SK-N-SH (cell line): ENCODE results near the gene PTPRN. TPM values are rescaled to one million over a fixed set of nuclear protein-coding genes. Genes with fewer than 3 reads are reported as not detected.

ENCODE experiments used
- CTCF ChIA-PET: fragments of 300-600, 350-600 bp; formaldehyde crosslinking; extraction: SDS; loops from one replicate; lab custom pipeline; 2021; lab: Yijun Ruan, JAX
- POLR2A ChIA-PET: fragments of 350-600 bp; sonication (Branson Sonifier 250); formaldehyde crosslinking; extraction: SDS; loops from one replicate; lab custom pipeline; 2020; ENCODE audit warnings: antibody characterized with exemption, inconsistent platforms; lab: Yijun Ruan, JAX
- DNase-seq: peaks from one replicate; pipeline ENCODE4 v3.0.0; 2012
- H2AFZ ChIP-seq: fragments of 200-600 bp; sonication (generic); 2 replicates; pipeline ENCODE4 v1.8.1; 2016; ENCODE audit warnings: antibody characterized with exemption, mild to moderate bottlenecking, low read depth
- H3F3A ChIP-seq: fragments of 200-600 bp; sonication (generic); replicated peaks from 2 replicates; pipeline ENCODE3; 2016; ENCODE audit warnings: antibody characterized with exemption, mild to moderate bottlenecking; ENCODE audit not compliant: insufficient read depth
- H3K27ac ChIP-seq, 2 experiments: fragments of 200-500 bp in 1 of 2; fragments of 200-600 bp in 1 of 2; sonication (Bioruptor generic) in 1 of 2; sonication (generic), shearing (Covaris generic) in 1 of 2; 2 replicates each; pipeline versions ENCODE4 v1.5.1 to v1.6.1; 2014 to 2016; ENCODE audit warnings: low read depth in 2 of 2, inconsistent platforms in 1 of 2, low read length in 1 of 2, mild to moderate bottlenecking in 1 of 2, mixed read lengths in 1 of 2
- H3K27me3 ChIP-seq: fragments of 200-600 bp; sonication (generic), shearing (Covaris generic); 2 replicates; pipeline ENCODE4 v1.6.1; 2016; ENCODE audit warnings: mixed run types; ENCODE audit not compliant: insufficient read depth
- H3K36me3 ChIP-seq, 2 experiments: fragments of 200-500 bp in 1 of 2; fragments of 200-600 bp in 1 of 2; sonication (Bioruptor generic) in 1 of 2; sonication (generic) in 1 of 2; replicated peaks in 1 of 2; 2 replicates each; pipeline versions ENCODE3 to v1.5.1; 2014 to 2016; ENCODE audit warnings: low read length in 1 of 2, mild to moderate bottlenecking in 1 of 2; ENCODE audit not compliant: insufficient read depth in 2 of 2, control insufficient read depth in 1 of 2
- H3K4me1 ChIP-seq, 2 experiments: fragments of 200-500 bp in 1 of 2; fragments of 200-600 bp in 1 of 2; sonication (Bioruptor generic) in 1 of 2; sonication (generic), shearing (Covaris generic) in 1 of 2; 2 replicates each; pipeline versions ENCODE4 v1.5.1 to v1.6.1; 2014 to 2016; ENCODE audit warnings: low read depth in 1 of 2, low read length in 1 of 2, mixed run types in 1 of 2; ENCODE audit not compliant: insufficient read depth in 2 of 2, control insufficient read depth in 1 of 2
- H3K4me2 ChIP-seq: fragments of 200-600 bp; sonication (generic), shearing (Covaris generic); 2 replicates; pipeline ENCODE4 v1.6.1; 2017; ENCODE audit warnings: mixed run types
- H3K4me3 ChIP-seq, 2 experiments: fragments of 200-500 bp in 1 of 2; fragments of 200-600 bp in 1 of 2; sonication (Bioruptor generic) in 1 of 2; sonication (generic), shearing (Covaris generic) in 1 of 2; 2 replicates each; pipeline versions ENCODE4 v1.5.1 to v1.8.1; 2014 to 2016; ENCODE audit warnings: low read depth in 2 of 2, inconsistent platforms in 1 of 2, low read length in 1 of 2, mild to moderate bottlenecking in 1 of 2, mixed read lengths in 1 of 2, moderate library complexity in 1 of 2
- H3K79me2 ChIP-seq: fragments of 200-600 bp; sonication (generic); 2 replicates; pipeline ENCODE4 v1.8.1; 2017; ENCODE audit warnings: mild to moderate bottlenecking; ENCODE audit not compliant: insufficient read depth
- H3K9ac ChIP-seq: fragments of 200-600 bp; sonication (generic); 2 replicates; pipeline ENCODE4 v1.6.1; 2017; ENCODE audit warnings: mixed run types
- H3K9me2 ChIP-seq: fragments of 200-600 bp; sonication (generic); 2 replicates; pipeline ENCODE4 v1.6.1; 2017; ENCODE audit warnings: mixed run types
- H3K9me3 ChIP-seq: fragments of 200-600 bp; sonication (generic); 2 replicates; pipeline ENCODE4 v1.6.1; 2017; ENCODE audit warnings: mixed run types, mild to moderate bottlenecking, moderate library complexity
- H4K20me1 ChIP-seq: fragments of 200-600 bp; sonication (generic); 2 replicates; pipeline ENCODE4 v1.6.1; 2017; ENCODE audit warnings: mild to moderate bottlenecking, mixed run types; ENCODE audit not compliant: insufficient read depth
- ELF1 ChIP-seq: IDR thresholded peaks from 2 replicates; pipeline ENCODE4 v1.4.0; 2012
- EZH2phosphoT487 ChIP-seq: fragments of 200-600 bp; sonication (generic); IDR thresholded peaks from 2 replicates; pipeline ENCODE4 v1.6.1; 2017; ENCODE audit warnings: low read depth, mixed run types, mild to moderate bottlenecking, antibody characterized with exemption, moderate library complexity, borderline replicate concordance
- NFIC ChIP-seq: IDR thresholded peaks from 2 replicates; pipeline ENCODE4 v1.4.0; 2012; ENCODE audit warnings: borderline replicate concordance
- NRF1 ChIP-seq: IDR thresholded peaks from 2 replicates; pipeline ENCODE4 v1.6.1; 2012; ENCODE audit warnings: low read depth, mild to moderate bottlenecking, low read length
- SMC3 ChIP-seq: IDR thresholded peaks from 2 replicates; pipeline ENCODE4 v1.6.1; 2012; ENCODE audit warnings: low read depth, low read length, improper control_type of control experiment
- TAF1 ChIP-seq: IDR thresholded peaks from 2 replicates; pipeline ENCODE4 v1.6.1; 2012; ENCODE audit warnings: low read depth, mild to moderate bottlenecking, low read length, moderate library complexity, borderline replicate concordance
- TCF12 ChIP-seq: IDR thresholded peaks from 2 replicates; pipeline ENCODE4 v1.4.0; 2012
- TEAD4 ChIP-seq: IDR thresholded peaks from 2 replicates; pipeline ENCODE4 v1.4.0; 2012; ENCODE audit warnings: mild to moderate bottlenecking, borderline replicate concordance; ENCODE audit not compliant: insufficient read depth
- USF1 ChIP-seq: IDR thresholded peaks from 2 replicates; pipeline ENCODE4 v1.4.0; 2012; ENCODE audit warnings: low read depth, borderline replicate concordance
- USF2 ChIP-seq: fragments of 150-350 bp; IDR thresholded peaks from 2 replicates; pipeline ENCODE4 v1.6.1; 2017; ENCODE audit warnings: antibody characterized with exemption, low read length, low read depth, borderline replicate concordance
- WGBS: methylation state at CpG from one replicate; pipeline ENCODE4 v1.1.6; 2017; ENCODE audit warnings: low lambda C conversion rate; 5-methylcytosine and 5-hydroxymethylcytosine counted together
- polyA plus RNA-seq, 3 experiments: library from polyadenylated mRNA; depleted of rRNA; stranded (reverse); fragments of >200 nt; gene quantifications; 2 replicates each; pipeline ENCODE4 v1.2.3, GENCODE V29; 2012

Gene PTPRN
- polyA plus RNA-seq, 1 of the 3 experiments (the other 2 are of a cell fraction): 9.5 TPM

GRCh38 chr2:219248845-219249202 is 60.4 kb downstream of the PTPRN start:
- POLR2A ChIA-PET: interaction anchor here (1.3 kb wide), 1 partner anchor 579 kb away, joined by 3 read pairs; no protein-coding TSS in a partner anchor
- WGBS: 61% methylated on average over 2 of the region's 2 CpGs
- DNase-seq: no peak
- Histone ChIP-seq H2AFZ (no peak overlapping the region), H3K27me3 (0 out of 2 replicates have a peak, but pooled peaks cover 7% of the 10 kb centered on the region), H3K4me1 (peaks cover 19 to 36% of the 10 kb centered on the region in 2 experiments), H3K36me3 (peaks cover 6 to 16% of the 10 kb centered on the region in 2 experiments), H3K9me3 (no peaks in the 10 kb centered on the region), H3K4me2 (peak overlapping the region; percentile 34; the same call in 1 of the 2 replicates), H3K79me2 (peaks cover 20% of the 10 kb centered on the region), H3F3A (peaks cover 19% of the 10 kb centered on the region), H3K9ac (no peak overlapping the region; the same call in 1 of the 2 replicates)
- CTCF ChIA-PET: interaction anchor here (0.9 to 3.5 kb wide), 7 partner anchors 18 to 129 kb away, joined by 3 to 19 read pairs (median 5); no protein-coding TSS in a partner anchor
- no peak for TF ChIP-seq ELF1
- TF ChIP-seq USF1: no peak
- TF ChIP-seq TAF1: no peak
- TF ChIP-seq TEAD4: no peak
- TF ChIP-seq NRF1: no peak
- TF ChIP-seq NFIC: no peak
- TF ChIP-seq TCF12: no peak
- no peak for TF ChIP-seq SMC3
- no peak for TF ChIP-seq USF2
- TF ChIP-seq, all 33 proteins: peak for 0
- Histone ChIP-seq H4K20me1 (no peaks in the 10 kb centered on the region), H3K27ac (peak overlapping the region in 1 of 2 experiments; percentile 56; a peak in 1 of 4 replicates), H3K4me3 (no peak overlapping the region), H3K9me2 (no peaks in the 10 kb centered on the region)

GRCh38 chr2:219247678-219248642 is 61.2 kb downstream of the PTPRN start:
- no peaks in the 10 kb centered on the region for H3K9me2 ChIP-seq
- ChIA-PET POLR2A (interaction anchor here (1.3 kb wide), 1 partner anchor 579 kb away, joined by 3 read pairs; no protein-coding TSS in a partner anchor), CTCF (interaction anchor here (1.1 to 3.5 kb wide), 7 partner anchors 17 to 77 kb away, joined by 3 to 19 read pairs (median 5); no protein-coding TSS in a partner anchor)
- H3K4me2 ChIP-seq: no peak overlapping the region; the same call in 1 of the 2 replicates
- TF ChIP-seq EZH2phosphoT487: no peak
- 92% methylated on average over 13 of the region's 17 CpGs for WGBS
- H3K9me3 ChIP-seq: no peaks in the 10 kb centered on the region
- H3K9ac ChIP-seq: no peak overlapping the region
- no peak for DNase-seq
- peaks cover 6 to 16% of the 10 kb centered on the region in 2 experiments for H3K36me3 ChIP-seq
- peaks cover 19% of the 10 kb centered on the region for H3F3A ChIP-seq
- peaks cover 20% of the 10 kb centered on the region for H3K79me2 ChIP-seq
- peaks cover 19 to 28% of the 10 kb centered on the region in 2 experiments for H3K4me1 ChIP-seq
- H3K27ac ChIP-seq: no peak overlapping the region
- no peak overlapping the region for H3K4me3 ChIP-seq
- H3K27me3 ChIP-seq: 0 out of 2 replicates have a peak, but pooled peaks cover 3% of the 10 kb centered on the region
- H2AFZ ChIP-seq: no peak overlapping the region
- H4K20me1 ChIP-seq: no peaks in the 10 kb centered on the region
